Activated CD4-positive, CD25-positive, alpha-beta regulatory T cell treated with anti-CD3 and anti-CD28 coated beads, Interleukin-2, amount 50 U/mL, for 16 hours (primary cell): ENCODE data around the gene STK36.

Experiments used
- DNase-seq: peaks from one replicate; pipeline ENCODE4 v3.0.0-alpha.2; 2020; ENCODE audit warnings: low read depth, low spot score

The STK36 gene

GRCh38 chr2:218746960-218747359 is 75.1 kb downstream of the STK36 start:
- DNase-seq = no peak

GRCh38 chr2:218748741-218749441 is 77.0 kb downstream of the STK36 start:
- no peak for DNase-seq
